GM21515 (cell line): ENCODE data around the gene ARL6.
"Not testable (repeated sequence)": the region's sequence is repeated elsewhere in the genome, so short reads cannot be mapped to it uniquely, and the experiment has no call there.

Experiments
- ATAC-seq: cut with Tn5 transposase; IDR thresholded peaks from one replicate; pipeline ENCODE4 v1.9.1; 2021; ENCODE audit not compliant: unreplicated experiment

The ARL6 gene

DNA sequence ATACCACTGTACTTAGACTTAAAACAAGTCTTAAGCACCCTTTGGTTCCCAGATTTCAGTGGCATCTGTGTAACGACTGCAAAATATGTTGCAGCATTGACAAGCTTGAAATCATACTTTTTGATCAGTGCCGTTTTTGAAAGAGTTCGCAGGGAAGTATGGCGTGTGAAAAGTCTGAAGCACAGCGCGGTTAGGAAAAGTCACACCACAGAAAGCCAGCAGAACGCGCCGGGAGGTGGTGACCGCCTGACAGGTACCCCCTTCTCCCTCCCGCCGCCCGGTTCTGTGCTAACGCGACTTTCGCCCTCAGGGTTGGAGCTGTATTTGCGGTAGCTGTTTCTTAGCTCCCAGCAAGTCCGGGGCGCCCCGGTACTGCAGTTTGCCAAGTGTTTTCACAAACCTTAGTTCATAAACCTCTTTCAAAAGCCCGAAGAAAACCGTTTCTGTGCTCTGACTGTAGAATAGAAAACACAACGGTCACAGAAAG lies 56.8 kb downstream of the ARL6 start:
- peak; percentile 58 for ATAC-seq

DNA sequence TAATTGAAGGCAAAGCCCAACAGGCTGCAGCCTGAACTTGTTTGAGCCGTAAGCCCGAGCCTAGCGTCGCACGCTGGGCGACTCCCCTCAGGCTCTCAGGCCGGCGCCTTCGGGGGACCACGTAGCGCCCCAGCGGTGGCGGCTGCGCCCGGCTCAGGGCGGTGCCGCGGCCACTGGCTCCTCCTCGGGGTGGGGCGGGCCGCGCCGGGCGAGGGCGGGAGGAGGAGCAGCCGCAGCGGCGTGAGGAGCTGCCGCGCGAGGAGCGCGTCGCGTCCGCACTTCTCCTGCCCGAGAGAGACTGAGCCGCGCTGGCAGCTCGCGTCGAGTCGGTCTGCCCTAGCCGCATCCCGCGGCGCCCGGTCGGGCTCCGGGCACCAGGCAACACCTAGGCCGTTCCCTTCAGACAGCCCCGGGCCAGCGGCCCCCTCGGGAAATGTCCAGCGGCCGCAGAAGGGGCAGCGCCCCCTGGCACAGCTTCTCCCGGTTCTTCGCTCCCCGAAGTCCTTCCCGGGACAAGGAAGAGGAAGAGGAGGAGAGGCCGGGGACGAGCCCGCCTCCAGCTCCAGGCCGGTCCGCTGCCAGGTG lies 57.3 kb downstream of the ARL6 start, which contains the start of gene CRYBG3:
Gene CRYBG3, plus strand, starts transcription at position 238 of the 585 bp plus-strand sequence. Its CDS starts 196 bp downstream, at position 434.
- ATAC-seq, result peak; percentile 99

- ATAC-seq, result peak; percentile 30
These were observed 57.8 kb downstream of the ARL6 start for GRCh38 chr3:97822359-97822775.

- ATAC-seq, result no peak
These were observed 58.8 kb downstream of the ARL6 start for GRCh38 chr3:97823046-97824004.

DNA sequence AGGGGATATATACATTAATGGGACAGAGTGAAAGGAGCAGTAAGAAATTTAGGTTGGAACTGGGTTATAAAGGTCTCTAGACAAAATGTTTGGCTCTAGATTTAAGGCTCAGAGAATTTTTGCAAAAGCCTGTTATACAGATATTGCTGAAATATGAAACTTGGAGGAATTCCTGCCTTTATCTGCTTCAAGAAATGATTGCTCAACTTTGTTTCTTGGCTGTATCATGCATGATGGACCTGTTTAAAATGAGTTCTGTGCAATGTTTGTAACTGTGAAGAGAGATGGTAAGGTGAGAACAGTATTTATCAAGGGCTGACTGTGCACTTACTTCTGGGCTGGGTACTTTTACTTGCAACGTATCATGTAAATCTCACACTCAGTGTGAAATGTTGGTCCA lies 60.5 kb downstream of the ARL6 start:
- no peak for ATAC-seq

- ATAC-seq, result no peak
These were observed 63.3 kb downstream of the ARL6 start for GRCh38 chr3:97827741-97828471.

- ATAC-seq, result no peak
These were observed 64.6 kb downstream of the ARL6 start for GRCh38 chr3:97829198-97829597.

GRCh38 chr3:97830638-97831037 lies 66.1 kb downstream of the ARL6 start:
- ATAC-seq, result no peak

GRCh38 chr3:97831140-97831539 lies 66.6 kb downstream of the ARL6 start:
- ATAC-seq, result no peak

- ATAC-seq, result not testable (repeated sequence)
These were observed 68.6 kb downstream of the ARL6 start for GRCh38 chr3:97833184-97833583.

- ATAC-seq, result no peak
These were observed 71.2 kb downstream of the ARL6 start for GRCh38 chr3:97835761-97836160.

GRCh38 chr3:97838393-97838792 lies 73.8 kb downstream of the ARL6 start:
- ATAC-seq, result no peak

DNA sequence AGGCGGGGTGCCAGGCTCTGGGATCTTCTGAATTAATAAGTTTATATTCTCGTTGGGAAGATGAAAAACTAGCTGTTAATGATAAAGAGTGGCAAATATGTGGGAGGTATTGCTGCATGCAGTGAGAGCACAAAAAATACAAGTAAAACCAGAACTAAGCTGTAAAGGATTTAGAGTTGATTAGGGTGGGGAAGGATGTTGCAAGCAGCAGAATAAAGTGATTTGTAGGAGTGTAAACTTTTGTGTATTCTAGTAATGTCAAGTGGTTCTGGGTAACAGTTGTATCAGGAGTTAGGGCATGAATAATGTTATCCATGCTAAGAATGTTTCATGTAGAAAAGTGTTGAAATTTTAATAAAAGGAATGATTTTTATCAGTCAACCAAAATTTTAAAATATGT lies 75.4 kb downstream of the ARL6 start:
- no peak for ATAC-seq

GRCh38 chr3:97841304-97841703 lies 76.7 kb downstream of the ARL6 start:
- no peak for ATAC-seq

DNA sequence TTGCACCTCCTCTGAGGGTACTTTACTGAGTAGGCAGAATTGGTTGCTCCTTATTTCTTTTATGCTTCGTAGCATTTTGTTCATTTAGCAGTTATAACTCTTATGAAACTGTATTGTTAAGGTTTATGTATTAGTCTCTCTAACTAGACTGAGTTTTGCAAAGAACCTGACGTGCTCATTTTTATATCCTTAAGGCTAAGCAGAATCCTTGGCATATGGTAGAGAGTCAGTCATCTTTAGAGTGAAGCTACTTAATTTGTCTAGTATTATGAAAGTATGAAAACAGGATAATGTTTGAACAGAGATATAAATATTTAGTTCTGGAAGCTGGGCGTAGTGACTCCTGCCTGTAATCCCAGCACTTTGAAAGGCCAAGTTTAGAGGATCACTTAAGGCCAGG lies 77.4 kb downstream of the ARL6 start:
- ATAC-seq, result no peak

DNA sequence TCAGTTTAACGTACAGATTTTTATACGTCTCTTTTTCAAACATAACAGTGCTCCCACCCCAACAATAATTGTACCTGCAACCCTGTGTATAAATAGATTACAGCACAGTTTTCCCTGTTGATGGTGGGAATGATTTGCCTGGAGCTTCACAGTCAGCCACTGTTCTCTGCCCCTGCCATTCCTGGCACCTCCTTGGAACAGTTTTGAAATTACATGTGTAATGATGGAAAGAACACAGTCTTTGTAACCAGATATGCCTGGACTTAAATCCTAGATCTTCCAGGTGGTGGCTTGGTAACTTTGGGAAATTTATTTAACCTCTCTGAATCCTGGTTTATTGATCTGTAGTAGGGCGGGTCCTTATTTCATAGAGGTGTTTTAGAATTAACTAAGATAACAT lies 84.2 kb downstream of the ARL6 start:
- ATAC-seq, result no peak
